KMS-11 (cell line): ENCODE data around the gene FGFBP3.
"Not testable (repeated sequence)": the region's sequence is repeated elsewhere in the genome, so short reads cannot be mapped to it uniquely, and the experiment has no call there.

Source experiments
- H2AFZ ChIP-seq: fragments of 200-600 bp; sonication (generic); 2 replicates; pipeline ENCODE4 v1.6.1; 2016; ENCODE audit warnings: antibody characterized with exemption, mixed run types, low read depth
- H3K27ac ChIP-seq: fragments of 200-600 bp; sonication (generic); 2 replicates; pipeline ENCODE4 v1.6.1; 2016; ENCODE audit warnings: mild to moderate bottlenecking, mixed run types
- H3K27me3 ChIP-seq: fragments of 200-600 bp; sonication (generic); 2 replicates; pipeline ENCODE4 v1.6.1; 2017; ENCODE audit warnings: mild to moderate bottlenecking, low read depth, mixed run types, moderate library complexity; ENCODE audit not compliant: insufficient read depth
- H3K36me3 ChIP-seq: fragments of 200-600 bp; sonication (generic); 2 replicates; pipeline ENCODE4 v1.6.1; 2017; ENCODE audit warnings: mild to moderate bottlenecking, mixed run types; ENCODE audit not compliant: insufficient read depth
- H3K4me1 ChIP-seq: fragments of 200-600 bp; sonication (generic); 2 replicates; pipeline ENCODE4 v1.6.1; 2016; ENCODE audit warnings: mild to moderate bottlenecking, low read depth, mixed run types; ENCODE audit not compliant: poor library complexity, severe bottlenecking
- H3K4me2 ChIP-seq: fragments of 200-600 bp; sonication (generic); 2 replicates; pipeline ENCODE4 v1.7.0; 2016; ENCODE audit warnings: mild to moderate bottlenecking, mixed run types
- H3K4me3 ChIP-seq: fragments of 200-600 bp; sonication (generic); IDR thresholded peaks from 2 replicates; pipeline ENCODE4 v1.6.1; 2017; ENCODE audit warnings: low read depth, low read length, mixed read lengths; ENCODE audit not compliant: insufficient read depth
- H3K79me2 ChIP-seq: fragments of 200-600 bp; sonication (generic); 2 replicates; pipeline ENCODE4 v1.6.1; 2016; ENCODE audit warnings: low read depth, mixed run types; ENCODE audit not compliant: insufficient read depth
- H3K9ac ChIP-seq: fragments of 200-600 bp; sonication (generic); 2 replicates; pipeline ENCODE4 v1.6.1; 2016; ENCODE audit warnings: mild to moderate bottlenecking, mixed run types
- H4K20me1 ChIP-seq: fragments of 200-600 bp; sonication (generic); 2 replicates; pipeline ENCODE4 v1.6.1; 2016; ENCODE audit warnings: mild to moderate bottlenecking, mixed run types; ENCODE audit not compliant: insufficient read depth
- TF ChIP-seq, protein P1 (sequence below): fragments of 200-600 bp; sonication (generic); conservative IDR thresholded peaks from 2 replicates; pipeline ENCODE4 v1.6.1; 2017; ENCODE audit warnings: low read depth, mild to moderate bottlenecking, antibody characterized with exemption, low read length, moderate library complexity, mixed read lengths

Gene FGFBP3

GRCh38 chr10:91897421-91897820, 11.9 kb downstream of the FGFBP3 start:
- Histone ChIP-seq H3K27me3 (no peaks in the 10 kb centered on the region), H3K36me3 (no peaks in the 10 kb centered on the region), H2AFZ (no peak overlapping the region), H3K9ac (no peak overlapping the region), H3K79me2 (no peaks in the 10 kb centered on the region), H3K4me1 (no peaks in the 10 kb centered on the region), H4K20me1 (no peaks in the 10 kb centered on the region), H3K4me2 (no peak overlapping the region), H3K27ac (no peak overlapping the region), H3K4me3 (no peak overlapping the region)
- TF ChIP-seq, protein P1, sequence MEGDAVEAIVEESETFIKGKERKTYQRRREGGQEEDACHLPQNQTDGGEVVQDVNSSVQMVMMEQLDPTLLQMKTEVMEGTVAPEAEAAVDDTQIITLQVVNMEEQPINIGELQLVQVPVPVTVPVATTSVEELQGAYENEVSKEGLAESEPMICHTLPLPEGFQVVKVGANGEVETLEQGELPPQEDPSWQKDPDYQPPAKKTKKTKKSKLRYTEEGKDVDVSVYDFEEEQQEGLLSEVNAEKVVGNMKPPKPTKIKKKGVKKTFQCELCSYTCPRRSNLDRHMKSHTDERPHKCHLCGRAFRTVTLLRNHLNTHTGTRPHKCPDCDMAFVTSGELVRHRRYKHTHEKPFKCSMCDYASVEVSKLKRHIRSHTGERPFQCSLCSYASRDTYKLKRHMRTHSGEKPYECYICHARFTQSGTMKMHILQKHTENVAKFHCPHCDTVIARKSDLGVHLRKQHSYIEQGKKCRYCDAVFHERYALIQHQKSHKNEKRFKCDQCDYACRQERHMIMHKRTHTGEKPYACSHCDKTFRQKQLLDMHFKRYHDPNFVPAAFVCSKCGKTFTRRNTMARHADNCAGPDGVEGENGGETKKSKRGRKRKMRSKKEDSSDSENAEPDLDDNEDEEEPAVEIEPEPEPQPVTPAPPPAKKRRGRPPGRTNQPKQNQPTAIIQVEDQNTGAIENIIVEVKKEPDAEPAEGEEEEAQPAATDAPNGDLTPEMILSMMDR, result no peak

GRCh38 chr10:91896212-91896756, 13.0 kb downstream of the FGFBP3 start:
- Histone ChIP-seq H3K4me3 (no peak overlapping the region), H3K4me2 (no peak overlapping the region), H3K27me3 (no peaks in the 10 kb centered on the region), H2AFZ (no peak overlapping the region), H3K4me1 (no peaks in the 10 kb centered on the region), H3K79me2 (no peaks in the 10 kb centered on the region), H3K9ac (no peak overlapping the region), H3K27ac (no peak overlapping the region), H4K20me1 (no peaks in the 10 kb centered on the region), H3K36me3 (no peaks in the 10 kb centered on the region)
- TF ChIP-seq, protein P1, result no peak

DNA sequence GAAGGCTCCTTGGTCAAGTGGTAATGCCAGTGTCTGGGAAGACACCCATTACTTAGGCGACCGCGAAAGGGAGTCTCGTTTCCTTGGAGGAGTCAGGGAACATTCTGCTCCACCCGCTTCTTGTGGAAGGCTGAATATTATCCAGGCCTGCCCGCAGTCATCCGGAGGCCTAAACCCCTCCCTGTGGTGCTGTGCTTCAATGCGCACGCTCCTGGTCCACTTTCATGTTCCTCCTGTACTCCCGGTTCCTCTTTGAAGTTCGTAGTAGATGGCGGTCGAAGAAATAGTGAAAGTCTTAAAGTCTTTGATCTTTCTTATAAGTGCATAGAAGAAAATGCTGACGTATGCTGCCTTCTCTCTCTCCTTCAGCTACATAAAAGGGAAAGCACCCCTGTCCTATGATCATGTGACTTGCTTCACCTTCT, 15.0 kb downstream of the FGFBP3 start:
- not testable (repeated sequence) for H3K27ac ChIP-seq, H3K4me2 ChIP-seq, H3K36me3 ChIP-seq, H4K20me1 ChIP-seq, H3K27me3 ChIP-seq, H2AFZ ChIP-seq, H3K79me2 ChIP-seq, H3K4me1 ChIP-seq, H3K9ac ChIP-seq, H3K4me3 ChIP-seq

DNA sequence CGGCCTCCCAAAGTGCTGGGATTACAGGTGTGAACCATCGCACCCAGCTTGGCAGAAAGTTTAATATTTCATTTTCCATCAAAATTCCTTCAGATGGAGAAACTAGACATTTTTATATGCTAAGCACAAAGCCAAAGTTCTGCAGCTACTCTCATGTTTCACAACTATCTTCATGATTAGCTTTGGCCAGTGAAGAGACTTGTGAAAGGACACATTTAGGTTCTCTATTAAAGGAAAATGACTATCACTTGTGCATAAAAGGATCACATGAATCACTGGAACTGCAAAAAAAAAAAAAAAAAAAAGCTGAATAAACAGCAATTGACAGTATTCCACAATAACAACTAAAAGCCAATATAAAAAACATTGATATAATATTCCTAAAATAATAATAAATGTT, 16.2 kb downstream of the FGFBP3 start:
- Histone ChIP-seq H3K27me3 (no peaks in the 10 kb centered on the region), H3K4me2 (no peak overlapping the region), H3K27ac (no peak overlapping the region), H2AFZ (no peak overlapping the region), H3K4me3 (no peak overlapping the region), H3K36me3 (no peaks in the 10 kb centered on the region), H4K20me1 (no peaks in the 10 kb centered on the region), H3K79me2 (no peaks in the 10 kb centered on the region), H3K9ac (no peak overlapping the region), H3K4me1 (no peaks in the 10 kb centered on the region)
- TF ChIP-seq, protein P1, result no peak

DNA sequence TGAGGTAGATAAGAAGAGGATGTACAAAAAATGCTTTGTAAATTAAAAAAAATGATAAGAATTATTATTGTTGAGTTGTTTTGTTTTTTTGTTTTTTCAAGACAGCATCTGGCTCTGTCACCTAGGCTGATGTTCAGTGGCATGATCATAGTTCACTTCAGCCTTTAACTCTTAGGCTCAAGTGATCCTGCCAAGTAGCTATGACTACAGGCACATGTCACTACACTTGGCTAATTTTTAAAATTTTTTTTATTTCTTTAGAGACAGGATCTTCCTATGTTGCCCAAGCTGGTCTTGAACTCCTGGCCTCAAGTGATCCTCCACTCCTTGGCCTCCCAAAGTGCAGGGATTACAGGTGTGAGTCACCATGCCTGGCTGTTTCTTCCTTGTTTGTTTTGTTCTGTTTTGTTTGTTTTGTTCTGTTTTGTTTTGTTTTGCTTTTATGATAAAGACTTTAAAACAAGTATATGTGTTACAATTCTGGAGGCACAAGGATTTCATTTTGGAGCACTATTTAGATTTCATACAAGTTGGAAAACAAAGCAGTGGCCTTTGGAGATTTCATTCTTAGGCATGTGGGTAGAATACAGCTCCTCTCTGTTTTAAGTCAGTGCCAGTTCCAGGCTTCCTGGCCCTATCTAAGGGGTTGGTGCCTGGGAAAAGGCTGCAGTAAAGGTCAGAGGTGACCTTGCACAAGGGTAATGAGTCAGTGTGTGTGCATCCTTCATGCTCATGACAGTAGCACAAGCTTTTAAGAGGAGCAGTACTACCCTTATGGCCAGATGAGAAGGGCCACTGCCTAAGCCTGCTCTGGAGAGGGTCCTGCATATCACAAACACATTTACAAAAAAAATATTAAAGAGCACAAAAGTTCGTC, 17.9 kb downstream of the FGFBP3 start:
- H3K4me3 ChIP-seq, result no peak overlapping the region
- no peak overlapping the region for H2AFZ ChIP-seq
- no peaks in the 10 kb centered on the region for H4K20me1 ChIP-seq
- H3K79me2 ChIP-seq, result no peaks in the 10 kb centered on the region
- H3K27me3 ChIP-seq, result no peaks in the 10 kb centered on the region
- no peak overlapping the region for H3K4me2 ChIP-seq
- no peak overlapping the region for H3K27ac ChIP-seq
- H3K9ac ChIP-seq, result no peak overlapping the region
- no peaks in the 10 kb centered on the region for H3K4me1 ChIP-seq
- TF ChIP-seq, protein P1, result no peak
- H3K36me3 ChIP-seq, result no peaks in the 10 kb centered on the region
